HepG2 (cell line): ENCODE data around the gene ACSS1. TPM values are rescaled to one million over a fixed set of nuclear protein-coding genes. Genes with fewer than 3 reads are reported as not detected.

ENCODE experiments used
- HDAC1 ChIP-seq: sonication (generic); formaldehyde crosslinking; IDR thresholded peaks from 2 replicates; pipeline ENCODE4 v1.5.1; 2020; ENCODE audit warnings: mild to moderate bottlenecking, missing genetic modification reagents
- HNRNPH1 ChIP-seq: fragments of 200-400 bp; formaldehyde crosslinking; optimal IDR thresholded peaks from 2 replicates; pipeline ENCODE3; 2017; ENCODE audit warnings: mild to moderate bottlenecking, low read depth, low read length
- HOXA7 ChIP-seq: sonication (generic); formaldehyde crosslinking; IDR thresholded peaks from 2 replicates; pipeline ENCODE4 v1.8.1; 2022; ENCODE audit warnings: mild to moderate bottlenecking, missing genetic modification reagents, moderate library complexity
- ISL2 ChIP-seq: sonication (generic); formaldehyde crosslinking; IDR thresholded peaks from 2 replicates; pipeline ENCODE4 v1.5.0; 2020; ENCODE audit warnings: missing genetic modification reagents
- KDM5A ChIP-seq: fragments of 200-600 bp; sonication (generic); IDR thresholded peaks from 2 replicates; pipeline ENCODE4 v1.7.0; 2018; ENCODE audit warnings: antibody characterized with exemption, mild to moderate bottlenecking, low read length, borderline replicate concordance
- KLF16 ChIP-seq, 2 experiments: sonication (generic) in 1 of 2; formaldehyde crosslinking in 1 of 2; IDR thresholded peaks; 2 replicates each; pipeline versions ENCODE4 v1.6.1 to v1.8.0; 2016 to 2023; ENCODE audit warnings: missing genetic modification reagents in 2 of 2, missing compliant biosample characterization in 1 of 2
- KLF9 ChIP-seq: IDR thresholded peaks from 2 replicates; pipeline ENCODE4 v1.6.1; 2016; ENCODE audit warnings: low read depth
- NFKBIZ ChIP-seq: IDR thresholded peaks from 2 replicates; pipeline ENCODE4 v1.6.1; 2018; ENCODE audit warnings: missing genetic modification reagents, missing compliant biosample characterization
- PHF20 ChIP-seq: sonication (generic); formaldehyde crosslinking; IDR thresholded peaks from 2 replicates; pipeline ENCODE4 v1.5.0; 2020; ENCODE audit warnings: mild to moderate bottlenecking, missing genetic modification reagents
- RFXANK ChIP-seq: IDR thresholded peaks from 2 replicates; pipeline ENCODE4 v1.6.1; 2016
- SATB2 ChIP-seq: sonication (generic); formaldehyde crosslinking; IDR thresholded peaks from 2 replicates; pipeline ENCODE4 v1.5.0; 2020; ENCODE audit warnings: missing genetic modification reagents
- SPEN ChIP-seq: sonication (generic); formaldehyde crosslinking; IDR thresholded peaks from 2 replicates; pipeline ENCODE4 v1.5.1; 2020; ENCODE audit warnings: low read depth, mild to moderate bottlenecking, missing genetic modification reagents
- ZFP1 ChIP-seq: IDR thresholded peaks from 2 replicates; pipeline ENCODE4 v1.6.1; 2016
- ZNF33A ChIP-seq: sonication (generic); formaldehyde crosslinking; IDR thresholded peaks from 2 replicates; pipeline ENCODE4 v1.5.1; 2020; ENCODE audit warnings: missing genetic modification reagents, mild to moderate bottlenecking, moderate library complexity, borderline replicate concordance
- ZNF367 ChIP-seq: sonication (generic); formaldehyde crosslinking; IDR thresholded peaks from 2 replicates; pipeline ENCODE4 v1.4.0; 2020; ENCODE audit warnings: missing genetic modification reagents, borderline replicate concordance
- ZNF598 ChIP-seq: sonication (generic); formaldehyde crosslinking; IDR thresholded peaks from 2 replicates; pipeline ENCODE4 v1.5.1; 2020; ENCODE audit warnings: mild to moderate bottlenecking, missing genetic modification reagents, borderline replicate concordance
- ZNF614 ChIP-seq: IDR thresholded peaks from 2 replicates; pipeline ENCODE4 v1.6.1; 2018; ENCODE audit warnings: missing biosample characterization, missing genetic modification reagents, inconsistent platforms, borderline replicate concordance
- ZNF670 ChIP-seq: sonication (generic); formaldehyde crosslinking; IDR thresholded peaks from 2 replicates; pipeline ENCODE4 v1.8.0; 2022; ENCODE audit warnings: mild to moderate bottlenecking, missing genetic modification reagents, borderline replicate concordance
- ZNF772 ChIP-seq: sonication (generic); formaldehyde crosslinking; IDR thresholded peaks from 2 replicates; pipeline ENCODE4 v1.5.0; 2020; ENCODE audit warnings: mild to moderate bottlenecking, missing genetic modification reagents
- polyA plus RNA-seq, 8 experiments: library from polyadenylated mRNA; depleted of rRNA in 3 of 8; stranded (reverse) in 7 of 8; unstranded in 1 of 8; fragments of >200 nt; fragmentation: Illumina TruSeq in 4 of 8; extraction: Trizol in 4 of 8; gene quantifications; 2 replicates each; pipeline versions ENCODE4 v1.2.1 to v1.2.3, GENCODE V29; 2011 to 2016; ENCODE audit warnings: low read depth in 4 of 8, missing spikeins in 1 of 8, mixed read lengths in 1 of 8; ENCODE audit not compliant: insufficient read depth in 1 of 8
- total RNA-seq, 5 experiments: library from RNA; depleted of rRNA; stranded (reverse); fragments of >200 nt; fragmentation: Illumina TruSeq; extraction: Trizol; gene quantifications; 2 replicates each; pipeline ENCODE4 v1.2.3, GENCODE V29; 2016; ENCODE audit warnings: low read depth in 1 of 5
- TF ChIP-seq, protein P1 (sequence below): sonication (generic); formaldehyde crosslinking; IDR thresholded peaks from 2 replicates; pipeline ENCODE4 v1.4.0; 2020; ENCODE audit warnings: missing genetic modification reagents
- TF ChIP-seq, protein P2 (sequence below): sonication (generic); formaldehyde crosslinking; IDR thresholded peaks from 2 replicates; pipeline ENCODE4 v1.4.0; 2020; ENCODE audit warnings: missing genetic modification reagents
- TF ChIP-seq, protein P3 (sequence below): sonication (generic); formaldehyde crosslinking; IDR thresholded peaks from 2 replicates; pipeline ENCODE4 v1.8.0; 2022; ENCODE audit warnings: mild to moderate bottlenecking, missing genetic modification reagents, moderate library complexity
- TF ChIP-seq, protein P4 (sequence below): fragments of 450-650 bp; IDR thresholded peaks from 2 replicates; pipeline ENCODE4 v1.6.1; 2017
- TF ChIP-seq, protein P5 (sequence below): IDR thresholded peaks from 2 replicates; pipeline ENCODE4 v1.6.1; 2016; ENCODE audit warnings: low read depth

Gene ACSS1
- total and polyA plus RNA-seq, 2 of the 13 experiments (the other 11 are each of a cell fraction or from before 2014, with no cell fraction given) = 15.2 to 41.6 TPM

DNA sequence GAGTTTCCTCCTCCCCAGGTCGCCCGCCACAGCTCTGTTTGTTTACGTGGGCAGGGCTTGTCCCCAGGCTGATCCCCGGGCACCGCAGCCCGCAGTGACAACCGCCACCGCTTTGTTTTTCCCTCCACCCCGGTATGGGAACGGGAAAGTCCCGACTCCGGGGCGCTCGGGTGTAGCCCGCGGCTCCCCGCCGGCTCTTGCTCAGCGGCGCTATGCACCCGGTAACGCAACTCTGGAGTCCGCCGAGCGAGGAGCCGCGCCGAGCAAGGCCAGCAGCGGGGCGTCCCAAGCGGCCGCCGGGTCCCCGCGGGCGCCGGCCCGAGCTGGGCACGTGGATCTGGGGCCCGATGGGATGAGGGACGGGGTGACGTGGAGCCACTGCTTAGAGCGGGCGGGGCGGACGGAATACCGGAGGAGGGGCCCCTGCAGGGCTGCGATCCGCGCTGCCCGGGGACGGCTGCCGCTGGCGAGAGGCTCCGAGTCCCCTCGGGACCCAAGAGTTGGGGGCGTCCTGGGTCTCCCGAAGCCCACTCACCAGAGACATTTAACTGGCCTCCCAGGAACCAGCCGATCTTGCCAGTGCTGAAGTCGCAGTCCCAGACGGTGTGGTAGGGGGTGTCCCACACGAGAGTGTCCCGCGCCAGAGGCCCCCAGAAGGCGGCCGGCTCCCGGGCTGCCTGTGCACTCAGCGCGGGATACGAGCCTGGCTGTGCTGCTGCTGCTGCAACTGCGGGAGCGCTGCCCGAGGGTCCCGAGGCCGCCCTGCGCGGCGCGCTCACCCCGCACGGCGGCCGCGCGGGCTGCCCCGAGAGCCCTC, 497 bp downstream of the ACSS1 start (continued):
- TF ChIP-seq, protein P1, sequence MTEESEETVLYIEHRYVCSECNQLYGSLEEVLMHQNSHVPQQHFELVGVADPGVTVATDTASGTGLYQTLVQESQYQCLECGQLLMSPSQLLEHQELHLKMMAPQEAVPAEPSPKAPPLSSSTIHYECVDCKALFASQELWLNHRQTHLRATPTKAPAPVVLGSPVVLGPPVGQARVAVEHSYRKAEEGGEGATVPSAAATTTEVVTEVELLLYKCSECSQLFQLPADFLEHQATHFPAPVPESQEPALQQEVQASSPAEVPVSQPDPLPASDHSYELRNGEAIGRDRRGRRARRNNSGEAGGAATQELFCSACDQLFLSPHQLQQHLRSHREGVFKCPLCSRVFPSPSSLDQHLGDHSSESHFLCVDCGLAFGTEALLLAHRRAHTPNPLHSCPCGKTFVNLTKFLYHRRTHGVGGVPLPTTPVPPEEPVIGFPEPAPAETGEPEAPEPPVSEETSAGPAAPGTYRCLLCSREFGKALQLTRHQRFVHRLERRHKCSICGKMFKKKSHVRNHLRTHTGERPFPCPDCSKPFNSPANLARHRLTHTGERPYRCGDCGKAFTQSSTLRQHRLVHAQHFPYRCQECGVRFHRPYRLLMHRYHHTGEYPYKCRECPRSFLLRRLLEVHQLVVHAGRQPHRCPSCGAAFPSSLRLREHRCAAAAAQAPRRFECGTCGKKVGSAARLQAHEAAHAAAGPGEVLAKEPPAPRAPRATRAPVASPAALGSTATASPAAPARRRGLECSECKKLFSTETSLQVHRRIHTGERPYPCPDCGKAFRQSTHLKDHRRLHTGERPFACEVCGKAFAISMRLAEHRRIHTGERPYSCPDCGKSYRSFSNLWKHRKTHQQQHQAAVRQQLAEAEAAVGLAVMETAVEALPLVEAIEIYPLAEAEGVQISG = no peak; the same call in 1 of the 2 replicates
- TF ChIP-seq KDM5A = no peak
- 0 out of 2 replicates have a peak, but pooled peaks have one; percentile 30 for TF ChIP-seq RFXANK (CRISPR knock-in tag)
- TF ChIP-seq, protein P2, sequence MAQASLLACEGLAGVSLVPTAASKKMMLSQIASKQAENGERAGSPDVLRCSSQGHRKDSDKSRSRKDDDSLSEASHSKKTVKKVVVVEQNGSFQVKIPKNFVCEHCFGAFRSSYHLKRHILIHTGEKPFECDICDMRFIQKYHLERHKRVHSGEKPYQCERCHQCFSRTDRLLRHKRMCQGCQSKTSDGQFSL (CRISPR knock-in tag) = no peak; the same call in 1 of the 2 replicates
- 0 out of 4 replicates have a peak, but pooled peaks of 1 of the 2 experiments have one; percentile 31 for TF ChIP-seq KLF16 (CRISPR knock-in tag; IDR thresholded peaks at IDR 0.05)
- peak; percentile 92; the same call in 1 of the 2 replicates for TF ChIP-seq ZNF598
- no peak for TF ChIP-seq SATB2
- TF ChIP-seq ZNF614 (CRISPR knock-in tag) = peak; percentile 62; the same call in 1 of the 2 replicates
- no peak for TF ChIP-seq KLF9 (CRISPR knock-in tag)
- TF ChIP-seq ISL2 = peak; percentile 53; the same call in 1 of the 2 replicates
- no peak for TF ChIP-seq ZNF367
- no peak for TF ChIP-seq HNRNPH1
- TF ChIP-seq ZNF772 (CRISPR knock-in tag) = peak; percentile 83; the same call in 1 of the 2 replicates
- 0 out of 2 replicates have a peak, but pooled peaks have one; percentile 6 for TF ChIP-seq NFKBIZ (CRISPR knock-in tag)
- no peak for TF ChIP-seq ZFP1
- TF ChIP-seq, protein P3, sequence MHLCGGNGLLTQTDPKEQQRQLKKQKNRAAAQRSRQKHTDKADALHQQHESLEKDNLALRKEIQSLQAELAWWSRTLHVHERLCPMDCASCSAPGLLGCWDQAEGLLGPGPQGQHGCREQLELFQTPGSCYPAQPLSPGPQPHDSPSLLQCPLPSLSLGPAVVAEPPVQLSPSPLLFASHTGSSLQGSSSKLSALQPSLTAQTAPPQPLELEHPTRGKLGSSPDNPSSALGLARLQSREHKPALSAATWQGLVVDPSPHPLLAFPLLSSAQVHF (CRISPR knock-in tag) = 0 out of 2 replicates have a peak, but pooled peaks have one; percentile 18
- no peak for TF ChIP-seq ZNF670 (CRISPR knock-in tag)
- TF ChIP-seq, protein P4, sequence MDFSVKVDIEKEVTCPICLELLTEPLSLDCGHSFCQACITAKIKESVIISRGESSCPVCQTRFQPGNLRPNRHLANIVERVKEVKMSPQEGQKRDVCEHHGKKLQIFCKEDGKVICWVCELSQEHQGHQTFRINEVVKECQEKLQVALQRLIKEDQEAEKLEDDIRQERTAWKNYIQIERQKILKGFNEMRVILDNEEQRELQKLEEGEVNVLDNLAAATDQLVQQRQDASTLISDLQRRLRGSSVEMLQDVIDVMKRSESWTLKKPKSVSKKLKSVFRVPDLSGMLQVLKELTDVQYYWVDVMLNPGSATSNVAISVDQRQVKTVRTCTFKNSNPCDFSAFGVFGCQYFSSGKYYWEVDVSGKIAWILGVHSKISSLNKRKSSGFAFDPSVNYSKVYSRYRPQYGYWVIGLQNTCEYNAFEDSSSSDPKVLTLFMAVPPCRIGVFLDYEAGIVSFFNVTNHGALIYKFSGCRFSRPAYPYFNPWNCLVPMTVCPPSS = no peak
- TF ChIP-seq ZNF33A (CRISPR knock-in tag) = no peak
- 0 out of 2 replicates have a peak, but pooled peaks have one; percentile 15 for TF ChIP-seq HDAC1
- TF ChIP-seq, protein P5, sequence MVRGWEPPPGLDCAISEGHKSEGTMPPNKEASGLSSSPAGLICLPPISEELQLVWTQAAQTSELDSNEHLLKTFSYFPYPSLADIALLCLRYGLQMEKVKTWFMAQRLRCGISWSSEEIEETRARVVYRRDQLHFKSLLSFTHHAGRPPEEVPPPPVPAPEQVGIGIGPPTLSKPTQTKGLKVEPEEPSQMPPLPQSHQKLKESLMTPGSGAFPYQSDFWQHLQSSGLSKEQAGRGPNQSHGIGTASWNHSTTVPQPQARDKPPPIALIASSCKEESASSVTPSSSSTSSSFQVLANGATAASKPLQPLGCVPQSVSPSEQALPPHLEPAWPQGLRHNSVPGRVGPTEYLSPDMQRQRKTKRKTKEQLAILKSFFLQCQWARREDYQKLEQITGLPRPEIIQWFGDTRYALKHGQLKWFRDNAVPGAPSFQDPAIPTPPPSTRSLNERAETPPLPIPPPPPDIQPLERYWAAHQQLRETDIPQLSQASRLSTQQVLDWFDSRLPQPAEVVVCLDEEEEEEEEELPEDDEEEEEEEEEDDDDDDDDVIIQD = no peak
- no peak for TF ChIP-seq HOXA7 (CRISPR knock-in tag)
- 0 out of 2 replicates have a peak, but pooled peaks have one; percentile 5 for TF ChIP-seq PHF20 (CRISPR knock-in tag)
- TF ChIP-seq SPEN = peak; percentile 21
